ENCODE measurements around the gene XIRP2. TPM values are rescaled to one million over a fixed set of nuclear protein-coding genes. Genes with fewer than 3 reads are reported as not detected.

Gene XIRP2
- not detected for total RNA-seq

- 68% methylated on average over 2 of the region's 2 CpGs for WGBS
- no peak within 1 kb of the TSS for H3K4me3 ChIP-seq
- TF ChIP-seq, protein P1, sequence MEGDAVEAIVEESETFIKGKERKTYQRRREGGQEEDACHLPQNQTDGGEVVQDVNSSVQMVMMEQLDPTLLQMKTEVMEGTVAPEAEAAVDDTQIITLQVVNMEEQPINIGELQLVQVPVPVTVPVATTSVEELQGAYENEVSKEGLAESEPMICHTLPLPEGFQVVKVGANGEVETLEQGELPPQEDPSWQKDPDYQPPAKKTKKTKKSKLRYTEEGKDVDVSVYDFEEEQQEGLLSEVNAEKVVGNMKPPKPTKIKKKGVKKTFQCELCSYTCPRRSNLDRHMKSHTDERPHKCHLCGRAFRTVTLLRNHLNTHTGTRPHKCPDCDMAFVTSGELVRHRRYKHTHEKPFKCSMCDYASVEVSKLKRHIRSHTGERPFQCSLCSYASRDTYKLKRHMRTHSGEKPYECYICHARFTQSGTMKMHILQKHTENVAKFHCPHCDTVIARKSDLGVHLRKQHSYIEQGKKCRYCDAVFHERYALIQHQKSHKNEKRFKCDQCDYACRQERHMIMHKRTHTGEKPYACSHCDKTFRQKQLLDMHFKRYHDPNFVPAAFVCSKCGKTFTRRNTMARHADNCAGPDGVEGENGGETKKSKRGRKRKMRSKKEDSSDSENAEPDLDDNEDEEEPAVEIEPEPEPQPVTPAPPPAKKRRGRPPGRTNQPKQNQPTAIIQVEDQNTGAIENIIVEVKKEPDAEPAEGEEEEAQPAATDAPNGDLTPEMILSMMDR (IDR thresholded peaks at IDR 0.05), result no peak
- TF ChIP-seq EP300 (IDR thresholded peaks at IDR 0.05) (no peak), POLR2A (IDR thresholded peaks at IDR 0.05) (no peak), POLR2AphosphoS5 (IDR thresholded peaks at IDR 0.05) (no peak)
These were observed at the start of gene XIRP2 for GRCh38 chr2:166888180-166888579. Gene XIRP2, plus strand, starts transcription at chr2:166888480. Its CDS starts 15,003 bp downstream, at chr2:166903483.

DNA sequence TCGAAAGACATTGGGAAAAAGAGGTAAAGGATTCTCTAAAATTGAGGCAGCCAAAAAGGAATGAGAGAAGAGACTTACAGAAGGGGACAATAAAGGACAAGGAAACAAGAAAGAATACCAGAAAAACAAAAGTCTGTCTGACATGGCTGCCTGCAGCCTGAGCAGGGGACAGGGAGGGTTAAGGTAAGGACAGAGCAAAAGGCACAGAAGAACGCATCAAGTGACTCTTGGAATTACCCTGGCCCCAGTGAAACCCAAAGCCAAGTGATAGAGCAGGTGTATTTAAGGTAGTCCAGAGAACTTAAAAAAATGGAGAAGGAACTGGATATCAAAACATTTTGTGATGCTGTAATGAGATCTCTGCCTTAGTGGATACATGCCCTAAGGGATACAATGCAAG is 47.1 kb upstream of the XIRP2 start:
- no peaks in the 10 kb centered on the region for H3K4me1 ChIP-seq
- H3K27me3 ChIP-seq, result no peaks in the 10 kb centered on the region
- no peak for DNase-seq (ENCODE audit: low spot score in 2 of 2)
- TF ChIP-seq, protein P1 (IDR thresholded peaks at IDR 0.05), result no peak
- TF ChIP-seq POLR2A (IDR thresholded peaks at IDR 0.05), result no peak
- TF ChIP-seq POLR2AphosphoS5 (IDR thresholded peaks at IDR 0.05), result no peak
- TF ChIP-seq EP300 (IDR thresholded peaks at IDR 0.05), result no peak
- no peak overlapping the region for H3K4me3 ChIP-seq
- no peaks in the 10 kb centered on the region for H3K36me3 ChIP-seq
- no peaks in the 10 kb centered on the region for H3K9me3 ChIP-seq
- no peak overlapping the region for H3K27ac ChIP-seq
- WGBS, result 53% methylated on average over 2 of the region's 2 CpGs

More at GRCh38 chr2:166888180-166888579, at the start of gene XIRP2:
- Histone ChIP-seq H3K27ac (no peak within 1 kb of the TSS), H3K4me1 (no peaks in the 10 kb centered on the region), H3K27me3 (no peaks in the 10 kb centered on the region), H3K36me3 (no peaks in the 10 kb centered on the region), H3K9me3 (no peaks in the 10 kb centered on the region)
- no peak for DNase-seq (ENCODE audit: low spot score in 2 of 2)

GRCh38 chr2:166841679-166842078 is 46.6 kb upstream of the XIRP2 start:
- no peak overlapping the region for H3K4me3 ChIP-seq
- H3K36me3 ChIP-seq, result no peaks in the 10 kb centered on the region
- H3K9me3 ChIP-seq, result no peaks in the 10 kb centered on the region
- H3K4me1 ChIP-seq, result no peaks in the 10 kb centered on the region
- TF ChIP-seq POLR2AphosphoS5 (IDR thresholded peaks at IDR 0.05), result no peak
- no peak for TF ChIP-seq POLR2A (IDR thresholded peaks at IDR 0.05)
- TF ChIP-seq EP300 (IDR thresholded peaks at IDR 0.05), result no peak
- TF ChIP-seq, protein P1 (IDR thresholded peaks at IDR 0.05), result no peak
- WGBS, result 39% methylated on average over 1 of the region's 1 CpG
- no peaks in the 10 kb centered on the region for H3K27me3 ChIP-seq
- DNase-seq (ENCODE audit: low spot score in 2 of 2), result no peak
- H3K27ac ChIP-seq, result no peak overlapping the region

DNA sequence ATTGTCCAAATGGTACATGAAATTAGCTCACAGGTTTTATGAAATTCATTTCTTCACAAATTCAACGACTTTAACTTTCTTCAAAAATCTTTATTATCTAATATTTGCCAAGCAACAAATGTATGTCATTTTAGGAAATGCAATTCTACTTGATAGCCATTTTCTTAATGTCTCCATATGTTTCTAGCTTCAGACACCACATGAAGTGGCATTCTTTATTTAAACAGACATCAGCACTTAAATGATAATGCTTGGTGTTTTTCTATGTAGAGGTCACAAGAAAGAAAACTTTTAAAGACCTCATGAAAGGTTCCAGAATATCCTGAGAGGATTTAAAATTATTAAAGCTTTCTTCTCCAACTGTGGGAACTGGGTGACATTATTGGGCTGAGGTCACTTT is 44.2 kb upstream of the XIRP2 start:
- no peaks in the 10 kb centered on the region for H3K36me3 ChIP-seq
- H3K4me3 ChIP-seq, result no peak overlapping the region
- H3K4me1 ChIP-seq, result no peaks in the 10 kb centered on the region
- no peak for DNase-seq (ENCODE audit: low spot score in 2 of 2)
- H3K27ac ChIP-seq, result no peak overlapping the region
- H3K9me3 ChIP-seq, result no peaks in the 10 kb centered on the region
- WGBS, result 91% methylated on average over 1 of the region's 1 CpG
- no peaks in the 10 kb centered on the region for H3K27me3 ChIP-seq
- TF ChIP-seq, protein P1 (IDR thresholded peaks at IDR 0.05), result no peak
- no peak for TF ChIP-seq POLR2AphosphoS5 (IDR thresholded peaks at IDR 0.05)

DNA sequence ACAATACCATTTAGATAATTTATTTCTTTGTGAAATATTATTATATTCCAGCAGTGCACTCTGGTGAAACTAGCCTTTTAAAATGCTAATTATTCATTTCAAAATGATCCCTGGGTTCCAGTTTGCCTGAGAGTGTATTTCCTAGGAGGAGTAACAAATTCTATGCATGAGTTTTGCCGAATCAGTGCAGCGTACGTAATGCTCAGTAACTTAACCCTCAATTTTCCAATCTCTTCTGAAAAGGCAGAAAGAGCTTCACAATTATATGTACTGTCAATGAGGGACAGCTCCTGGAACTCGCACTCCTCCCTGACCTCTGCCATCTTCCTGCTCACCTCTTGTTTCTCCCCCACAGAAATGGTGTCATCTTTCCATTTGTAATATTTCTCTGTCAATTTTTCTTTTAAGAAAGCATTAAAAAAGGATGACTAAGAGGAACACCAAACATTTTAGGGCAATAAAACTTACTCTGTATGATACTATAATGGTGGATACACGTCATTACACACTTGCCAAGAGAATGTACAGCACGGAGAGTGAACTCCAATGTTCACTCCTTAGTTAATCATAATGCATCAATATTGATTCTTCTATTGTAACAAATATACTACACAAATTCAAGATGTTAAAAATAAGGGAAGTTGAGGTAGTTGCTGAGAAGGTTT is 25.7 kb upstream of the XIRP2 start:
- Histone ChIP-seq H3K27me3 (no peaks in the 10 kb centered on the region), H3K4me1 (no peaks in the 10 kb centered on the region), H3K4me3 (no peak overlapping the region), H3K36me3 (no peaks in the 10 kb centered on the region), H3K27ac (no peak overlapping the region), H3K9me3 (no peaks in the 10 kb centered on the region)
- DNase-seq (ENCODE audit: low spot score in 2 of 2), result no peak
- 47% methylated on average over 6 of the region's 6 CpGs for WGBS
- no peak for TF ChIP-seq POLR2A (IDR thresholded peaks at IDR 0.05)
- TF ChIP-seq EP300 (IDR thresholded peaks at IDR 0.05), result no peak
- TF ChIP-seq, protein P1 (IDR thresholded peaks at IDR 0.05), result no peak
